ENCODE measurements around the gene NOTO.
"Not testable (repeated sequence)": the region's sequence is repeated elsewhere in the genome, so short reads cannot be mapped to it uniquely, and the experiment has no call there.

NOTO gene

GRCh38 chr2:73202156-73203054 is at the start of gene NOTO:
TSS of gene NOTO (plus strand) at chr2:73202574. CDS start at chr2:73202667, 93 bp downstream.
- no peak for DNase-seq

GRCh38 chr2:73156539-73157124 is 45.7 kb upstream of the NOTO start:
- DNase-seq = peak in 48 of 58 donors; percentile 6 to 75 (median 34)

- no peak for DNase-seq
Measured at GRCh38 chr2:73162856-73163391, 39.5 kb upstream of the NOTO start.

GRCh38 chr2:73163483-73164367 is 38.6 kb upstream of the NOTO start:
- DNase-seq = peak in 51 of 58 donors; percentile 7 to 78 (median 44)

GRCh38 chr2:73165978-73166377 is 36.4 kb upstream of the NOTO start:
- DNase-seq = not testable (repeated sequence)

- not testable (repeated sequence) for DNase-seq
Measured at GRCh38 chr2:73166813-73167212, 35.6 kb upstream of the NOTO start.

- not testable (repeated sequence) for DNase-seq
Measured at GRCh38 chr2:73168348-73168747, 34.0 kb upstream of the NOTO start.

- DNase-seq = not testable (repeated sequence)
Measured at GRCh38 chr2:73170341-73170740, 32.0 kb upstream of the NOTO start.

- DNase-seq = peak in 1 of 58 donors; percentile 16
Measured at GRCh38 chr2:73172963-73173362, 29.4 kb upstream of the NOTO start.

- no peak for DNase-seq
Measured at GRCh38 chr2:73173781-73174180, 28.6 kb upstream of the NOTO start.

GRCh38 chr2:73174244-73174643 is 28.1 kb upstream of the NOTO start:
- no peak for DNase-seq

- DNase-seq = no peak
Measured at GRCh38 chr2:73174941-73175662, 27.3 kb upstream of the NOTO start.

- peak in 40 of 58 donors; percentile 3 to 69 (median 25) for DNase-seq
Measured at GRCh38 chr2:73175663-73176204, 26.6 kb upstream of the NOTO start.

- DNase-seq = peak in 1 of 58 donors; percentile 8
Measured at GRCh38 chr2:73176205-73176880, 26.0 kb upstream of the NOTO start.

- DNase-seq = peak in 56 of 58 donors; percentile 42 to 92 (median 76)
Measured at GRCh38 chr2:73176881-73177644, 25.3 kb upstream of the NOTO start.

- DNase-seq = no peak
Measured at GRCh38 chr2:73177645-73178255, 24.6 kb upstream of the NOTO start.

- DNase-seq = no peak
Measured at GRCh38 chr2:73185965-73186364, 16.4 kb upstream of the NOTO start.

GRCh38 chr2:73187549-73187948 is 14.8 kb upstream of the NOTO start:
- DNase-seq = no peak
